Erythroblast (primary cell): ENCODE results near the gene STK39.

Experiments used
- DNase-seq, 2 experiments: peaks; one replicate each; lab custom pipeline; 2025; lab: John Stamatoyannopoulos, UW
- GATA1 ChIP-seq: IDR thresholded peaks from 2 replicates; pipeline ENCODE4 v1.6.1; 2011; ENCODE audit warnings: low read depth, mild to moderate bottlenecking, control low read depth, low read length, moderate library complexity
- POLR2A ChIP-seq: IDR thresholded peaks from 2 replicates; pipeline ENCODE4 v1.6.1; 2011; ENCODE audit warnings: mild to moderate bottlenecking, low read length

Gene STK39

GRCh38 chr2:168252976-168253375, 5.6 kb upstream of the STK39 start:
- DNase-seq: no peak
- no peak for TF ChIP-seq GATA1
- no peak for TF ChIP-seq POLR2A

- peak; percentile 75 to 82 for DNase-seq
- TF ChIP-seq POLR2A (no peak), GATA1 (no peak)
Observed at GRCh38 chr2:168246483-168247340, 683 bp downstream of the STK39 start.

- TF ChIP-seq GATA1 (no peak), POLR2A (no peak)
- no peak for DNase-seq
Observed at GRCh38 chr2:168246072-168246482, 1.3 kb downstream of the STK39 start.

- DNase-seq: no peak
- no peak for TF ChIP-seq GATA1
- no peak for TF ChIP-seq POLR2A
Observed at GRCh38 chr2:168245074-168245825, 2.1 kb downstream of the STK39 start.

- TF ChIP-seq GATA1 (no peak), POLR2A (no peak)
- DNase-seq: no peak
Observed at GRCh38 chr2:168244318-168244717, 3.1 kb downstream of the STK39 start.

- TF ChIP-seq GATA1 (no peak), POLR2A (no peak)
- DNase-seq: no peak
Observed at GRCh38 chr2:168243061-168243460, 4.3 kb downstream of the STK39 start.

- TF ChIP-seq GATA1 (no peak), POLR2A (no peak)
- no peak for DNase-seq
Observed at GRCh38 chr2:168241746-168242145, 5.6 kb downstream of the STK39 start.

GRCh38 chr2:168241208-168241607, 6.2 kb downstream of the STK39 start:
- TF ChIP-seq GATA1 (no peak), POLR2A (no peak)
- no peak for DNase-seq

GRCh38 chr2:168239281-168239680, 8.1 kb downstream of the STK39 start:
- DNase-seq: no peak
- TF ChIP-seq GATA1: no peak
- TF ChIP-seq POLR2A: no peak

- TF ChIP-seq GATA1 (no peak), POLR2A (no peak)
- DNase-seq: no peak
Observed at GRCh38 chr2:168237741-168238140, 9.7 kb downstream of the STK39 start.

GRCh38 chr2:168234407-168235085, 12.8 kb downstream of the STK39 start:
- DNase-seq: no peak
- TF ChIP-seq GATA1 (no peak), POLR2A (no peak)

GRCh38 chr2:168233726-168234406, 13.5 kb downstream of the STK39 start:
- DNase-seq: no peak
- no peak for TF ChIP-seq POLR2A
- TF ChIP-seq GATA1: no peak

GRCh38 chr2:168233166-168233565, 14.2 kb downstream of the STK39 start:
- TF ChIP-seq POLR2A: no peak
- TF ChIP-seq GATA1: no peak
- no peak for DNase-seq

GRCh38 chr2:168231609-168232241, 15.7 kb downstream of the STK39 start:
- TF ChIP-seq GATA1: no peak
- no peak for TF ChIP-seq POLR2A
- DNase-seq: no peak

- TF ChIP-seq POLR2A (no peak), GATA1 (no peak)
- DNase-seq: no peak
Observed at GRCh38 chr2:168230389-168230788, 17.0 kb downstream of the STK39 start.
